Retinal pigment epithelial cell (primary cell): Measurements from ENCODE around the gene TTC21A.
A peak's percentile ranks its signal among the peaks of the same experiment; 100 is the strongest.

ENCODE experiments used
- DNase-seq: peaks from one replicate; pipeline ENCODE4 v3.0.0-alpha.2; 2010; ENCODE audit warnings: low read depth
- H3K4me3 ChIP-seq: 2 replicates; pipeline ENCODE4 v1.5.1; 2011; ENCODE audit warnings: mild to moderate bottlenecking, low read length, control low read depth, moderate library complexity
- TF ChIP-seq, protein P1 (sequence below): conservative IDR thresholded peaks from 2 replicates; pipeline ENCODE4 v1.5.1; 2011; ENCODE audit warnings: low read depth, low read length, control low read depth, inconsistent platforms

Gene TTC21A

DNA sequence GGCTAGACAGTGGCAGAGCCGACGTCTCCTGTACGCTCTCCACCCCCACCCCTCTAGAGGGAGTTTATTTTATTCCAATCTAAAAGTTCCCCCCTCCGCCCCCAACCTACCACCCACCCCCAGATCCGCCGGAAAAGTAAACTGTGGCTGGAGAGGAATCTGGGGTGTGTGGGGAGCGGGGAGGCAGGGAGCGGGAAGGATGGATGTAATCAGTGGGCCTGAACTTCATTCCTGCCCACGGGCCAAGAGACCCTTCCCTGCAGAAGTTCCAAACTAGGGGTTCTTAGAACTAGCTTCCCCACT is 46.4 kb downstream of the TTC21A start:
- TF ChIP-seq, protein P1, sequence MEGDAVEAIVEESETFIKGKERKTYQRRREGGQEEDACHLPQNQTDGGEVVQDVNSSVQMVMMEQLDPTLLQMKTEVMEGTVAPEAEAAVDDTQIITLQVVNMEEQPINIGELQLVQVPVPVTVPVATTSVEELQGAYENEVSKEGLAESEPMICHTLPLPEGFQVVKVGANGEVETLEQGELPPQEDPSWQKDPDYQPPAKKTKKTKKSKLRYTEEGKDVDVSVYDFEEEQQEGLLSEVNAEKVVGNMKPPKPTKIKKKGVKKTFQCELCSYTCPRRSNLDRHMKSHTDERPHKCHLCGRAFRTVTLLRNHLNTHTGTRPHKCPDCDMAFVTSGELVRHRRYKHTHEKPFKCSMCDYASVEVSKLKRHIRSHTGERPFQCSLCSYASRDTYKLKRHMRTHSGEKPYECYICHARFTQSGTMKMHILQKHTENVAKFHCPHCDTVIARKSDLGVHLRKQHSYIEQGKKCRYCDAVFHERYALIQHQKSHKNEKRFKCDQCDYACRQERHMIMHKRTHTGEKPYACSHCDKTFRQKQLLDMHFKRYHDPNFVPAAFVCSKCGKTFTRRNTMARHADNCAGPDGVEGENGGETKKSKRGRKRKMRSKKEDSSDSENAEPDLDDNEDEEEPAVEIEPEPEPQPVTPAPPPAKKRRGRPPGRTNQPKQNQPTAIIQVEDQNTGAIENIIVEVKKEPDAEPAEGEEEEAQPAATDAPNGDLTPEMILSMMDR: no peak
- H3K4me3 ChIP-seq: peak overlapping the region; percentile 36
- DNase-seq: no peak

DNA sequence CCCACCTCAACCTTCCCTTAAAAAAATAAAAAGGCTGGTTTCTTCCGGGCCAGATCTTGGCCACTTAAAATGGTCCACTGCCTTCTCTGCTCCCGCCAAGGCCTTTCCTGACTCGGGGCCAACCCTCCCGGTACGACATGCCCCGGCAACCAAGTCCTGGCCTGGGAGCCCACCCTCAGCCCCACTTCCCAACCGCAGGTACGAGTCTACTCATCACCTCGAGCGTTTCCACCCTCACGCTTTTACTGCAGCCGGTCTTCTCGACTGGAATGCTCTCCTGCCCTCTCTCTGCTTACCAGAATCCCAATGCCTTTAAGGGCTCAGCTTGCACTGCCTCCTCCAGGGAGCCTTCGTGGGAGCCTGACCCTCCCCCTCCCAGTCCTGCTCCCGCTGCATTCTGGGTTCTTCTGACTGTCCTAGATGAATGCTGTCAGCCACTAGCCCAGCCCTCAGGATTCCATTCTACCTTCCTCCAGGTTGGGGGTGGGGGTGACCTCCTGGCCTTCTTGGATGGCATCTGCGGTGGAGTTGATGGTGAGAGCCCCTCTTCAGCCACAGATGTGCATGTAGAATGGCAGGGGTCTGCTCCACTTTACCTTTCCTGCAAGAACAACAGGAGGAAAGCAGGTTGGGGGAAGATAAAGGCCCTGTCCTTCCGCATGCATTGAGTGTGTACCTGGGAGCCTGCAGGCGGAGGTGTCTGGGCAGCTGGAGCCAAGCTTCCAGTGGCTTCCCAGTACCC is 47.0 kb downstream of the TTC21A start:
- DNase-seq: no peak
- H3K4me3 ChIP-seq: no peak overlapping the region

DNA sequence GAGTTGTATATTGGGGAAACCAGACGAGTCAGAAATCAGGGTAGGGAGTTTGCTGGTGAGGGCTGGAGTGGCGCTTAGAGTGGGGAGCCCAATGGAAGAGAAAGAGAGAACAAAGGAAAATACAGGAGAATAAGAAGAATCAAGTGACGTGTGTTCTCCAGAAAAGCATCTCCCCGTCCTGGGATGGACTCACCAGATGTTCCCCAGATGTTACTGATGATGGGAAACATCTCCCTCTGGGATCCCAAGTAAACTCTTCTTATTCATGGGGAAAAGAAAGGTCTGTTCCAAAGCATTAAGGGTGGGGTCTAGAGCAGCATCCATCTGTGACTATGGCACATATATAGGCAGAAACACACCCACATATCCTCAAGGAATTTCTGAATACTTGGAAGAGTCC is 48.9 kb downstream of the TTC21A start:
- no peak for DNase-seq
- no peak overlapping the region for H3K4me3 ChIP-seq
- TF ChIP-seq, protein P1: no peak

More for the DNA sequence above, 47.0 kb downstream of the TTC21A start:
- TF ChIP-seq, protein P1: no peak

GRCh38 chr3:39157359-39157758 is 49.9 kb downstream of the TTC21A start:
- TF ChIP-seq, protein P1: no peak
- no peak for DNase-seq
- H3K4me3 ChIP-seq: no peak overlapping the region

GRCh38 chr3:39158148-39158715 is 50.8 kb downstream of the TTC21A start:
- DNase-seq: peak; percentile 88
- no peak overlapping the region for H3K4me3 ChIP-seq
- TF ChIP-seq, protein P1: no peak

GRCh38 chr3:39164414-39164813 is 56.9 kb downstream of the TTC21A start:
- DNase-seq: no peak
- H3K4me3 ChIP-seq: no peak overlapping the region
- TF ChIP-seq, protein P1: no peak

DNA sequence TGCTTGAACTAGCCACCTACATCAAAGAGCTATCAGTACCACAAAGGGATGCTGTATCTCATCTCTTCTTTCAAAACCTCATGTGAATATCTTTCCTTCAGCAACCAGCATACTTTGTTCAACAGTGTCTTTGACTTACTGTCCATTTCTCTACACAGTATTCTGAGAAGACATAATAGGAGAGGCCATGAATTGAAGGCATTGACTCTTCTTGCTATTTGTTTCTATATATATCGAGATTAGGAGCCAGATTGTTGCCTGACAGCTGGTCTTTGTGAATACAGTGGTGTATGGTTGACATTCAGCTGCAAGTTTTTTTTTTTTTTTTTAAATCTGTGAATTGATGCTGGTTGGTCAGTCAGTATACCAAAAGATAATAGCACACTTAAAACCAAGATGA is 58.0 kb downstream of the TTC21A start:
- TF ChIP-seq, protein P1: no peak
- no peak for DNase-seq
- no peak overlapping the region for H3K4me3 ChIP-seq
